Activated naive CD4-positive, alpha-beta T cell treated with anti-CD3 and anti-CD28 coated beads, Interleukin-2, amount 50 U/mL, for 16 hours (primary cell): ENCODE results near the gene CCR2.
"Not testable (repeated sequence)": the region's sequence is repeated elsewhere in the genome, so short reads cannot be mapped to it uniquely, and the experiment has no call there.

Source experiments
- DNase-seq: peaks from one replicate; pipeline ENCODE4 v3.0.0-alpha.2; 2020

The CCR2 gene

GRCh38 chr3:46380471-46381221, 26.7 kb downstream of the CCR2 start:
- no peak for DNase-seq

- no peak for DNase-seq
These were observed 27.7 kb downstream of the CCR2 start for GRCh38 chr3:46381625-46382024.

GRCh38 chr3:46383211-46383950, 29.5 kb downstream of the CCR2 start:
- DNase-seq: no peak

GRCh38 chr3:46383951-46384330, 30.0 kb downstream of the CCR2 start:
- no peak for DNase-seq

DNA sequence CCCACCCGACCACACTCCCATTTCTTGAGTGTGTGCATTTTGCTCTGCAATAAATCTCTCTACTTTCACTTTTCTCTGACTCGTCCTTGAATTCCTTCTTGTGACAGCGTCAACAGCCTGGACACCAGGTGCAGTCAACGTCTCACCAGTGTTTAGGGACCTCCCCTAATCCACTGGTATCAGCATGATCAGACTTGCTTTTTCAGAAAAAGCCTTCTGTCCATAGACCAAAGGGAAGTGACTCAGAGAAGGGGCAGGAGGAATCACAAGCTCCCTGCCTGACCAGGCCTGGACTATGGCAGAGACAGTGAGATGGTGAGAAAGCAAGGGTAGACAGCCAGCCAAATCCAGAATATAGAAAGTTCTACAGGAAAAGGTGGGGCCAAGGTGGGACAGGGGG, 32.3 kb downstream of the CCR2 start:
- DNase-seq: no peak

- not testable (repeated sequence) for DNase-seq
These were observed 34.9 kb downstream of the CCR2 start for GRCh38 chr3:46388847-46389246.

DNA sequence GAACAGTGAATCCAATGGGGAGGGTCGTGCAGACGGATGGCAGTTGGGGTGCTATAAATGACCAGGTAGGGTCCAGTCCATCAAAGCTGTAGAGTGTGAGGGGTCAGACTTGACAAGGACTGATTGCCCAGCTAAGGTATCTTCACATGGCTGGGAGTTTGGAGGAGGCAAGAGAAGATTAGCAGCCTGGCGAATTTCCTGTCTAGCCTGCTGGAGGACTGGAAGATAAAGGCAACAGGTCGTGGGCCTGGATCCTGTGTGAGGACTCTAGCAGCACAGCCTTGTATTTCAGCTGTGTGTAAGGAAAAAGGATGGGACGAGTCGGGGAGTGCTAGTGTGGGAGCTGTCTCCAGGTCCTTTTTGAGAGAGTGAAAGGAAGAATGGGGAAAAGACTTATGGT, 35.4 kb downstream of the CCR2 start:
- no peak for DNase-seq

DNA sequence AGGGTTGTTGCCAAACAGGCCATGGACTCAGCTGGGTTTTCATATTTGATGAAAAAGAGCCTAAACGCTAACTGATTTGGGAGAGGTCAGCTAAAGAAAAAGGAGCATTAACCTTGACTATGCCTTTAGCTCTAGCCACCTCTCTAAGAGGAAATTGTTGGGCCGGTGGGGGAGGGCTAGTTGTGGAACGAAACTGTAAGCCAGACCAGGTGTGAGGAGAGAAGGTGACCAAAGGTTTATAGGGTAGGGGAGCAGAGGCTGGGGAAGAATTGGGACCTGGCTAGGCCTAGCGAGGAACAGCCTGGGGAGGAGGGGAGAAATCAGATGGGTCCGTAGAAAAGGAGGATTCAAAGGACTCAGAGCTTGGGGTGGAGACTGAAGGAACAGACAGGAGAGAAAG, 37.6 kb downstream of the CCR2 start:
- DNase-seq: not testable (repeated sequence)

GRCh38 chr3:46393011-46393410, 39.1 kb downstream of the CCR2 start:
- DNase-seq: no peak

DNA sequence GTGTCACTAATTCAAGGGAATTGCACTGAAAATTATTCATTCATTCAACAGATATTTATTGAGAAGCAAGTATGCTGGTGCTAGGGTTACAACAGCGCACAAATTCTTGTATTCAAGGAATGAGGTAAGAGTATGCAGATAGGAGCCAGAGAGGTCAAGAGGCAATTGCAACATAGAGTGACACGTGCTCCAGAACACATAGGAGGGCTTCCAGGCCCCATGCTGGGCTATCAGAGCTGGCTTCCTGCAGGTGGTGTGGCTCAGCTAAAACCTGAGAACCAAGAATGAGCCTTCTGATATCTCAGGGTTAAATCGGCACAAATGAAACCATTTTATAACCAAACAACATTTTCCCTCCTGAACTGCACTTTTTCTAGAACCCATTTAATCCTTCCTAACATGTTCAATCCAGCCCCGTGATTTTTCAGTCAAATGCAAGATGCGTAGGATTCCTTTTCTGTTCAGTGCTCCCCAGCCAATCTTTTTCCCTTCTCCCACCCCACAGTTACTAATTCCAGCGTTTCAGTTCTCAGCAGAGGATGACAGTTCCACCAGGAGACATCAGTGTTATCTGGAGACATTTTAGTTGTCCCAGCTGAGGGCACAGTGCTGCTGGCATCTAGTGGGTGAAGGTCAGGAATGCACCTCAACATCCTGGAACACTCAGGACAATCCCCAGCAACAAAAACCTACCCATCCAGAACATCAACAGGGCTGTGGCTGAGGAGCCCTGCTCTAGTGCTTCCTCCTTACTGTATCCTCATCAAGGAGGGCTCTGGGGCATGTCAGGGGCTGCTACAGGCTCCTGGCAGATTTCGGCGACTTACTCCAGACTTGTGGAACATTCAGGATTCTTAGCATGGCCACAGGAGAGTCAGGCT, 39.9 kb downstream of the CCR2 start:
- DNase-seq: no peak

- no peak for DNase-seq
These were observed 41.3 kb downstream of the CCR2 start for GRCh38 chr3:46395210-46395661.

GRCh38 chr3:46395766-46396530, 42.0 kb downstream of the CCR2 start:
- DNase-seq: no peak

GRCh38 chr3:46397111-46397510, 43.2 kb downstream of the CCR2 start:
- no peak for DNase-seq

- DNase-seq: no peak
These were observed 44.5 kb downstream of the CCR2 start for GRCh38 chr3:46398186-46398955.

DNA sequence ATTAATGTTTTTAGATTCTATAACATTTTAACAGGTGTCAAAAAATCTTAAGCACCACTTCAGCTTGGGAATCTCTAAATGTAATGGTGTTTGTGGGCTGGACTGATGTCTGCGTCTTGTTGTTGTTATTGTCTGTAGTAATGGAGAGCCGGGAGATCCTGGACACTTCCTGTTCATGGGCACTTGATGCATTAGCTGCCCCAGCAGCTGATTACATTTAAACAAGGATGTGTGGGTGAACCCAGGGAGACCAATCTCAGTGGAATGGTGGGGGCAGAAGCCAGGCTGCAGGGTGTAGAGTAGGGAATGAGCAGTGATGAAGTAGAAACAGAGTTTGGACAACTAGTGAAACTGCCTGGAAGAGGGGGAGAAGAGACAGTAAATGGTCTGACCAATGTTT, 45.2 kb downstream of the CCR2 start:
- no peak for DNase-seq

DNA sequence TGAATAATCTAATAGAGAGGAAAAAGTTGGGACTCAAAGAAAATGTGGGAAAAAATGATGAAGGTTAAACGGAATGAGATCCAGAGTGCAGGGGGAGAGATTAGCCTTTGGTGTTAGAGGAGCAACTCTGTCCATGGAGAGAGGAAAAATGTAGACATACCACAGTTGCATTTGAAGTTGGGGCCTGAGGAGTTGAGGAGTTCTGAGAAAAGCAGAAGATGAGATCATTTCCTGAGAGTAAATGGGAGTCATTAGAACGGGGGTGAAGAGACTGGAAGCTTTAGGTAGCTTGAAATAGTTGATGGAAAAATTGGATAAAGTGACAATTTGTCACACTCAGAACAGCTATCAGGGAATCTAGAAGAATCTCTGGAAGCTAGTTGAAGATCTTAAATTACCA, 45.6 kb downstream of the CCR2 start:
- DNase-seq: no peak

GRCh38 chr3:46400000-46400734, 46.3 kb downstream of the CCR2 start:
- no peak for DNase-seq

- no peak for DNase-seq
These were observed 46.9 kb downstream of the CCR2 start for GRCh38 chr3:46400846-46401245.

DNA sequence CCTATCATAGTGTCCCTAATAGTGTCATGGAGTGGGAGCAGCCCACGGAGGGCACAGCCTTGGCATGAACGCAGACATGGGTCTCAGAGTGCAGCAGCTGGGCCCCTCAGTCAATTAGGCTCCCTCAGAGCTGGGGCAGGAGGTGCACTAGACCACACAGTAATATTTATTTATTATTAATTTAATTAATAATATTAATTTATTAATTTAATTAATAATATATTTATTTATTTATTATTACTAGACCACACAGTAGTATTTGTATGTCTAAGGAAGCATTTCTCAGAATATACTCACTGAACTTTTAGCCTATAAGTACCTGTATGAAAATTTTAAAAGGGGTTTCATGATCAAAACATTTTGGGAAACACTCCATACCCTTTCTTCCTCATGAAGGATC, 47.7 kb downstream of the CCR2 start:
- no peak for DNase-seq

DNA sequence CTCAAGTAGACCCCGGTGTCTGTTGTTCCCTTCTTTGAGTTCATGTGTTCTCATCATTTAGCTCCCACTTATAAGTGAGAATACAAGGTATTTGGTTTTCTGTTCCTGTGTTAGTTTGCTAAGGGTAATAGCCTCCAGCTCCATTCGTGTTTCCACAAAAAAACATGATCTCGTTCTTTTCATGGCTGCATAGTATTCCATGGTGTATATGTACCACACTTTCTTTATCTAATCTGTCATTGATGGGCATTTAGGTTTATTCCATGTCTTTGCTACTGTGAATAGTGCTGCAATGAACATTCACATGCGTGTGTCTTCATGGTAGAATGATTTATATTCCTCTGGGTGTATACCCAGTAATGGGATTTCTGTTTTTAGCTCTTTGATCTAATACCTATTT, 49.0 kb downstream of the CCR2 start:
- not testable (repeated sequence) for DNase-seq
